Measurements from ENCODE around the gene MLH1.

The MLH1 gene

DNA sequence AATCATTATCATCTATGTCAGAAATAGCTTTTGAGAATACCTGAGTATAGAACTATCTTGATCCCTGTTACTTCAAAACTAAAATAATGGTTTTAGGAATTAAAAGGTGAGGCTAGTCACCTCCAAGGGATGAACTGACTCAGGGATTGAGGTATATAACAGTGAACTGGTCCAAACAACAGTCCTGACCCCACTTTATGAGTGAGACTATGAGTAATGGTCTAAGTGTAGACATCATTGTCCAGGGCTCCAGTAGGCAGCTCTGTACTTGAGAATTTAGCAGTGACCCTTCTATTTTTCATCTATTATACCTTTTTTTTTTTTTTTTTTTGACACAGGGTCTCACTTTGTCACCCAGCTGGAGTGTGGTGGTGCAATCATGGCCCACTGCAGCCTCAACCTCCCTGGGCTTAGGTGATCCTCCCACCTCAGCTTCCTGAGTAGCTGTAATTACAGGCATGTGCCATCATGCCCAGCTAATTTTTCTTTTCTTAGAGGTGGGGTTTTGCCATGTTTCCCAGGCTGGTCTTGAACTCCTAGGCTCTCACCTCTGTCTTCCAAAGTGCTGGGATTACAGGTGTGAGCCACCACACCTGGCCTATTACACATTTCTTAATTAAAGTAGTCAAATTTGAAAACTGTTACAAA, 36.3 kb downstream of the MLH1 start:
- H3K79me2 ChIP-seq (ENCODE audit: low read length): no peaks in the 10 kb centered on the region
- H3K9me2 ChIP-seq (replicated peaks; ENCODE audit: insufficient read depth, low read length): no peaks in the 10 kb centered on the region
- no peak overlapping the region for H3K27ac ChIP-seq (ENCODE audit: low read length)
- H2AFZ ChIP-seq (ENCODE audit: low read length): no peak overlapping the region
- 0 out of 2 replicates have a peak, but pooled peaks cover 3% of the 10 kb centered on the region for H3F3A ChIP-seq (ENCODE audit: insufficient read depth, low read length)
- DNase-seq: no peak
- no peaks in the 10 kb centered on the region for H3K9me3 ChIP-seq (replicated peaks; ENCODE audit: insufficient read depth, low read length)
- H3K4me2 ChIP-seq (ENCODE audit: low read depth, low read length): no peak overlapping the region
- H3K4me1 ChIP-seq (ENCODE audit: low read length): peaks cover 3% of the 10 kb centered on the region
- TF ChIP-seq, protein P1, sequence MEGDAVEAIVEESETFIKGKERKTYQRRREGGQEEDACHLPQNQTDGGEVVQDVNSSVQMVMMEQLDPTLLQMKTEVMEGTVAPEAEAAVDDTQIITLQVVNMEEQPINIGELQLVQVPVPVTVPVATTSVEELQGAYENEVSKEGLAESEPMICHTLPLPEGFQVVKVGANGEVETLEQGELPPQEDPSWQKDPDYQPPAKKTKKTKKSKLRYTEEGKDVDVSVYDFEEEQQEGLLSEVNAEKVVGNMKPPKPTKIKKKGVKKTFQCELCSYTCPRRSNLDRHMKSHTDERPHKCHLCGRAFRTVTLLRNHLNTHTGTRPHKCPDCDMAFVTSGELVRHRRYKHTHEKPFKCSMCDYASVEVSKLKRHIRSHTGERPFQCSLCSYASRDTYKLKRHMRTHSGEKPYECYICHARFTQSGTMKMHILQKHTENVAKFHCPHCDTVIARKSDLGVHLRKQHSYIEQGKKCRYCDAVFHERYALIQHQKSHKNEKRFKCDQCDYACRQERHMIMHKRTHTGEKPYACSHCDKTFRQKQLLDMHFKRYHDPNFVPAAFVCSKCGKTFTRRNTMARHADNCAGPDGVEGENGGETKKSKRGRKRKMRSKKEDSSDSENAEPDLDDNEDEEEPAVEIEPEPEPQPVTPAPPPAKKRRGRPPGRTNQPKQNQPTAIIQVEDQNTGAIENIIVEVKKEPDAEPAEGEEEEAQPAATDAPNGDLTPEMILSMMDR (IDR thresholded peaks at IDR 0.05; ENCODE audit: low read length): no peak
- TF ChIP-seq EZH2phosphoT487 (IDR thresholded peaks at IDR 0.05; ENCODE audit: low read length) (no peak), EZH2 (optimal IDR thresholded peaks at IDR 0.05; ENCODE audit: low read depth, low read length) (no peak)
- H4K20me1 ChIP-seq (ENCODE audit: insufficient read depth, low read length): no peaks in the 10 kb centered on the region
- no peak overlapping the region for H3K4me3 ChIP-seq (ENCODE audit: low read length)
- peaks cover 4% of the 10 kb centered on the region for H3K36me3 ChIP-seq (replicated peaks; ENCODE audit: insufficient read depth, low read length)
- H3K9ac ChIP-seq (ENCODE audit: low read length): no peak overlapping the region
- H3K27me3 ChIP-seq (replicated peaks; ENCODE audit: insufficient read depth, low read length): no peaks in the 10 kb centered on the region

DNA sequence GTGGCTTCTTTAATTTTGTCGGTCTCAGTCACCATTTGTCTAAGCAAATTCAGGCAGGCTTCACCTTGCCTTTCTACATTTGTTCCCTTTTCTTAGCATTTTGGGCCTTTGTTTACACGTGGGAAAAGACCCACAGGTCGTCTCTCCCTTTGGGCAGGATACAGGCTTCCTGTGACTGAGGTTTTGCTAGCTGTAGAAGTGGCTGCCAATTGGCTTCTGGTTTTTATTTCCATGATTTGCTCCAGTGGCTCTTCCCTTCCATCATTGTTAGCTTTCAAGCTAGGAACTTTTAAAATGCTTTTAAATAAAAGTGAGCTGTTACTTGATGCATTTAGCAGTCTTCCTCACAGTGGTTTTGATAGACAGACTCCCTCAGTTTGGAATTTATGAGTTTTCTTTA, 37.3 kb downstream of the MLH1 start:
- no peaks in the 10 kb centered on the region for H4K20me1 ChIP-seq (ENCODE audit: insufficient read depth, low read length)

DNA sequence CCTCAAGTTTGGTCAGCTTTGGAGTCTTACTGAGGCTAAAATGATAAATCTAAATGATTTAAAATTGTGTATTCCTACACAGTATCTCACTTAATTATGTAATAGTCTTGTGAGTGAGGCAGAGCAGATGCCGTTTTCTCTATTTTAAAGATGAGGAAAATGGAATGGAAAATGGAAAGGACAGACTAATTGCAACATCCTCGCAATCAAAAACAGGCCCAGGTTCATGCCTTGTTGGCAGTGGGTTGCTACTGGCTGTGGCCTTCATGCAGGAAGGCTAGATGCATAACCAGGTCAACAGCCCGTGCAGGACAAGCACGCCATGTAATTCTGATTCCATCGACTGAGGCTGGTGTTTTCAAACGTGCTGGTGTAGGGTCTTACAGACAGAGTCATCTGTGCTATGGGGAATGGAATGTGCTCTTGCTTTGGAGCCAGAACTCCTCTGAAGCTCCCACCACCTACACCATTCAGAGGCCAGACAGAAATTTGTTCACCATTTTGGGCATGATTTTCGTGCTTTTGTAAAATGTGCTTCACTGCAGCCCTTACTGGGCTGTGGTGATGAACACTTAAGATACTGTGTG, 37.9 kb downstream of the MLH1 start:
- Histone ChIP-seq H3K9ac (ENCODE audit: low read length) (no peak overlapping the region), H3K36me3 (replicated peaks; ENCODE audit: insufficient read depth, low read length) (peaks cover 4% of the 10 kb centered on the region)

More for the DNA sequence above, 37.3 kb downstream of the MLH1 start:
- no peak overlapping the region for H3K4me3 ChIP-seq (ENCODE audit: low read length)
- H3K79me2 ChIP-seq (ENCODE audit: low read length): no peaks in the 10 kb centered on the region
- no peak overlapping the region for H2AFZ ChIP-seq (ENCODE audit: low read length)
- TF ChIP-seq, protein P1 (IDR thresholded peaks at IDR 0.05; ENCODE audit: low read length): no peak
- TF ChIP-seq EZH2 (optimal IDR thresholded peaks at IDR 0.05; ENCODE audit: low read depth, low read length) (no peak), EZH2phosphoT487 (IDR thresholded peaks at IDR 0.05; ENCODE audit: low read length) (no peak)
- no peaks in the 10 kb centered on the region for H3K9me3 ChIP-seq (replicated peaks; ENCODE audit: insufficient read depth, low read length)
- H3K36me3 ChIP-seq (replicated peaks; ENCODE audit: insufficient read depth, low read length): peaks cover 4% of the 10 kb centered on the region
- H3K27ac ChIP-seq (ENCODE audit: low read length): no peak overlapping the region
- H3F3A ChIP-seq (ENCODE audit: insufficient read depth, low read length): no peaks in the 10 kb centered on the region
- DNase-seq: no peak
- H3K9me2 ChIP-seq (replicated peaks; ENCODE audit: insufficient read depth, low read length): no peaks in the 10 kb centered on the region
- H3K27me3 ChIP-seq (replicated peaks; ENCODE audit: insufficient read depth, low read length): no peaks in the 10 kb centered on the region
- no peak overlapping the region for H3K9ac ChIP-seq (ENCODE audit: low read length)
- H3K4me1 ChIP-seq (ENCODE audit: low read length): no peaks in the 10 kb centered on the region
- no peak overlapping the region for H3K4me2 ChIP-seq (ENCODE audit: low read depth, low read length)

More for the DNA sequence above, 37.9 kb downstream of the MLH1 start:
- Histone ChIP-seq H3K4me3 (ENCODE audit: low read length) (no peak overlapping the region), H2AFZ (ENCODE audit: low read length) (no peak overlapping the region), H3F3A (ENCODE audit: insufficient read depth, low read length) (no peaks in the 10 kb centered on the region), H3K27ac (ENCODE audit: low read length) (no peak overlapping the region), H3K4me2 (ENCODE audit: low read depth, low read length) (no peak overlapping the region), H4K20me1 (ENCODE audit: insufficient read depth, low read length) (no peaks in the 10 kb centered on the region), H3K4me1 (ENCODE audit: low read length) (no peaks in the 10 kb centered on the region), H3K27me3 (replicated peaks; ENCODE audit: insufficient read depth, low read length) (no peaks in the 10 kb centered on the region), H3K9me3 (replicated peaks; ENCODE audit: insufficient read depth, low read length) (no peaks in the 10 kb centered on the region), H3K9me2 (replicated peaks; ENCODE audit: insufficient read depth, low read length) (no peaks in the 10 kb centered on the region), H3K79me2 (ENCODE audit: low read length) (no peaks in the 10 kb centered on the region)
- TF ChIP-seq EZH2phosphoT487 (IDR thresholded peaks at IDR 0.05; ENCODE audit: low read length): no peak
- TF ChIP-seq, protein P1 (IDR thresholded peaks at IDR 0.05; ENCODE audit: low read length): no peak
- TF ChIP-seq EZH2 (optimal IDR thresholded peaks at IDR 0.05; ENCODE audit: low read depth, low read length): no peak
- DNase-seq: no peak
